HG03196 (cell line): ENCODE results near the gene ZGRF1.
"Not testable (repeated sequence)": the region's sequence is repeated elsewhere in the genome, so short reads cannot be mapped to it uniquely, and the experiment has no call there.

ENCODE experiments used
- ATAC-seq: cut with Tn5 transposase; IDR thresholded peaks from one replicate; pipeline ENCODE4 v1.9.1; 2021; ENCODE audit not compliant: unreplicated experiment

ZGRF1 gene

GRCh38 chr4:112562254-112562879, 74.3 kb downstream of the ZGRF1 start:
- no peak for ATAC-seq

GRCh38 chr4:112560084-112560483, 76.6 kb downstream of the ZGRF1 start:
- ATAC-seq = no peak

DNA sequence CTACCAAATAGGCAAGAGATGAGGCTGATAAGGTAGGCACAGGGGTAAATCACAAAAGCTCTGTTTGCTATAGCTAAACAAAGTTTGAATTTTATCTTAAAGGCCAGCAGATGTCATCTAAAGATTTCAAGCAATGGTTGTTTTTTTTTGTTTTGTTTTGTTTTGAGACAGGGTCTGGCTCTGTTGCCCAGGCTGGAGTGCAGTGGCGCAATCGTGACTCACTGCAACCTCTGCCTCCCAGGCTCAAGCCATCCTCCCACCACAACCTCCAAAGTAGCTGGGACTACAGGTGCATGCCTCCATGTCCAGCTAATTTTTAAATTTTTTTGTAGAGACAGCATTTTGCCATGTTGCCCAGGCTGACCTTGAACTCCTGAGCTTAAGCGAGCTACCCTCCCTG, 77.7 kb downstream of the ZGRF1 start:
- ATAC-seq = no peak

DNA sequence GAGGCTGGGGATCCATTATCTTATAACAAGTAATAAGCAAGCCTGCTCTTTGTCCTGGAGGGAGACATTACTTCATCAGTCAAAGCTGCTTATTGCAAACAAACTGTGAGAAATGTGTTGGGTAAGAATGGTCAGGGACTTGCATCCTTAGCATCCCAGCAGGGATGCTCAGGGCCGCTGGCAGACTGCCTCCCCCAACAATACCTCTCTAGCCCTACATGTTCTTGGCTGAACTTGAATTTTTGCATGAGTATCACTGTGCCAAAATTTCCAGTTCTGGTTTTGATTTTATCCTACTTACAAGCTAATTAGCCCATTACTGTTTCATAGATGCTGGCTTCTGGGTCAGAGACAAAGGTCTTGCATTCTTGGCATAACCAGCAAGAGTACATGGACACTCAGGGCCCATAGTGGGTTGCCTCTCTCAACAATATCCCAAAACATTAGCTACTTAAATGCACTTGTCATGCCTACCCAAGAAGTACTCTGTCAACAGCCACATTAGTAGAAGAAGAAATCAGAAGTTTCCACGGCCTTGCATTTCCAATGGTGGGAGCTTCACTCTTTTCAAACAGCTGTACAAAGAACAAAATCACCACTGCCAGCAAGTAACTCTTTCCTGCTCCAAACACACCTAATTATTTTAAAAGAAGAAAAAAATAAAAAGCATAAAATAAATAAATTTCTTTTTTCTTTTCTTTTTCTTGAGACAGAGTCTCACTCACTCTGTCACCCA, 78.9 kb downstream of the ZGRF1 start:
- ATAC-seq = no peak

DNA sequence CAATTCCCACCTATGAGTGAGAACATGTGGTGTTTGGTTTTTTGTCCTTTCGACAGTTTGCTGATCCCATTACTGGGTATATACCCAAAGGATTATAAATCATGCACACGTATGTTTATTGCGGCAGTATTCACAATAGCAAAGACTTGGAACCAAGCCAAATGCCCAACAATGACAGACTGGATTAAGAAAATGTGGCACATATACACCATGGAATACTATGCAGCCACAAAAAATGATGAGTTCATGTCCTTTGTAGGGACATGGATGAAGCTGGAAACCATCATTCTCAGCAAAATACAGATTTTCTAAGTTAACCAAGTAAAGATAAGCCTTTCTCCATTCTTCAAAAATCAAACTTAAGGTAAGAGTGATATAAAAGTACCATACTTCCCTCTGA, 82.4 kb downstream of the ZGRF1 start:
- not testable (repeated sequence) for ATAC-seq

- no peak for ATAC-seq
Measured at GRCh38 chr4:112552668-112553067, 84.0 kb downstream of the ZGRF1 start.

- ATAC-seq = no peak
Measured at GRCh38 chr4:112550728-112551127, 86.0 kb downstream of the ZGRF1 start.

- ATAC-seq = no peak
Measured at GRCh38 chr4:112546476-112546875, 90.2 kb downstream of the ZGRF1 start.

GRCh38 chr4:112545346-112545745, 91.4 kb downstream of the ZGRF1 start:
- ATAC-seq = no peak

DNA sequence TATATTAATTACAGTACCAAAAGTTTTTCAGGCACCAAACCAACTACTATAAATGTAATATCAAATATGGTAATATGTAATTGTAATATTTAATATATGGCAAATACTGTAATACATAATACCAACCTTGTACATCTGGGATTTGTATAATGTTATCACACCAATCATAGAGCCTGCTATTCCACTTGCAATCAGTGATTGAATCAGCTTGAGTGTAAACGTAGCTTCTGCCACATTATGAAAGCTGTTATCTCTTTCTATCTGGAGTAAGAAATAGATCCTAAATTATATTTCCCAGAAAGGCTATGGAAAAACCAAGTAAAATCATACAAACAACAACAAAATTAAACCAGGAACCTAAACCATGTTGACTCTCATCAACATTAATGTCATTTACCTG, 96.0 kb downstream of the ZGRF1 start:
- no peak for ATAC-seq

DNA sequence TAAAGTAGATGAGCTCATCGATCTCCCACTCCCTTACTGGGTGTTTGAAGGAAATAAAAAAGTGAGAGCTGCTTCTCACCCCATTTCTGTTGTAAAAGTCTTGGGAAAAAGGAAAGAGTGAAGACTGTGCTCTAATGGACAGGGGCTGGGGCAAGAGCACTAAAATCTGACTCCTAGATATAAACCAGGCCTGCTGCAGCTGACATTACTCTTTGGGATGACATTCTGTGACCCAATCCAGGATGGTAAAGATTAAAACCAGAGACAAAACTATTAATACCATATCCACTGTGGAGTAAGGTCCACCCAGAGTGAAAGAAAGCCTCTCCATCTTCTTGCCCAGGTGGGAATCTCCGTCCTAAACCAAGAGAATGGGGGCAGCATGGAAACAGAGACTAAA, 100.6 kb downstream of the ZGRF1 start:
- no peak for ATAC-seq

DNA sequence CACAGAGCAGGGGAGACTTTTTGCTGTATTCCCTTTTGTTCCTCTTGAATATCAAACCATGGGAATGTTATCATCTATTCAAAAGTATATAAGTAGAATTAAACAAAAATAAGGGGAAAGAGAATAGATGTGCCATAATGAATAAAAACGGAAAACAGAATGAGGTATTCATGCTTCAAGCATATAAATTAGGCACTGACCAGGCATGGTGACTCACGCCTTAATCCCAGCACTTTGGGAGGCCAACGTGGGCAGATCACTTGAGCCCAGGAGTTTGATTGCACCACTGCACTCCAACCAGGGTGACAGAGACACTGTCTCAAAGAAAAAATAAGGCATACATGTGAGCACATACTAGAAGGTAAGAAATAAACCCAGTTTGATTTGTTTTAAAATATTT, 104.4 kb downstream of the ZGRF1 start:
- ATAC-seq = no peak

DNA sequence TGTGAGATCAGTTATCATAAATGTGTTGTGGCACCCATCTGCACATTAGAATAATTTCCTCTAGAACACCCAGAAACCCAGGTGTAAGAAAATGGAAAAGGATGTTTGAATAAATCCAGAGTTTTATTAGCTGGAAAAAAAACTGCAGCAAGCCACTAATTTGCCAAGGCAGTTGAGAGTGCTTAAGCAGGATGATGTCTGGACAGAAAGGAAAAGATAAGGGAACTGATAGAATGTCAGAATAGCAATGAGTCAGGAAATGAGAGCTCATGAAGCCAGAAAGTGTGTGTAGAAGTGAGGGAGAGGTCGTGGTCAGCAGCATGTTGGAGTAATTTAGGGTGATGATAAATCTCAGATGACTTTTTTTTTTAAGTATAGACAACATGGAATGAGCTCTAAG, 105.6 kb downstream of the ZGRF1 start:
- ATAC-seq = no peak

GRCh38 chr4:112526061-112526460, 110.6 kb downstream of the ZGRF1 start:
- ATAC-seq = no peak

DNA sequence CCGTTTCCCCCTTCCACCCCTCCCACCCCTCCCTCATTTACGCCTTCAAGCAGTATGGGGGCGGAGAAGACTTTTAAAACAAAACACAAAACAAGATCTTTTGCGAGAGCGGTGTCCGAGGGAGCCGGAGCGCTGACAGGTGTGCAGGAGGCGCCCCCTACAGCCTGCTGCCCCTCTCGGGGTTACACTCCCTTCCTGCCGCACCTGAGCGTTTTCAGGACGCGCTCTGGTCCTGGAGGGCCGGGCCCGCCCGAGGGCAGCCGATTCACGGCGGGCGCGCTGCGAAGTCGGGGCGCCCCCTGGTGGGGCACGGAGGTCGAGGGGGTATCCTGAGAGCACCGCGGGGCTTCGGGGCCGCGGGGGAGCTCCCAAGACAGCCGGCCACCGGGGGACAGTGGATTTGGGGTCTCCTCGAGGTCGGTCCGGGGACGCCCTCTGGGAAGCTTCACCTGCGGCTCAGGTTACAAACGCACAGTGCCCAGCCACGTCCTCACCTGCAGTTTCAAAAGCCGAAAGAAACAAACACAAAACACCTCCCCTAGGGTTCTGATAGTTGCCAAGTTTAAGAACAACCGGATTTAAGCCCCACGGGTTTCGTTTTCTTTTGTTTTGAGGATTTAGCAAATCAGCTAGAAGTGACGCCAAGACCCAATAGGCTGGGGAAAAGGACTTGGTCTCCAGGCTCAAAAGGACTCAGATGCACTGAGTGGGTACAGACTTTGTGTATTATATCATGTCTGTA, 112.8 kb downstream of the ZGRF1 start:
- ATAC-seq = peak; percentile 82

GRCh38 chr4:112523008-112523721, 113.5 kb downstream of the ZGRF1 start:
- ATAC-seq = peak; percentile 38

DNA sequence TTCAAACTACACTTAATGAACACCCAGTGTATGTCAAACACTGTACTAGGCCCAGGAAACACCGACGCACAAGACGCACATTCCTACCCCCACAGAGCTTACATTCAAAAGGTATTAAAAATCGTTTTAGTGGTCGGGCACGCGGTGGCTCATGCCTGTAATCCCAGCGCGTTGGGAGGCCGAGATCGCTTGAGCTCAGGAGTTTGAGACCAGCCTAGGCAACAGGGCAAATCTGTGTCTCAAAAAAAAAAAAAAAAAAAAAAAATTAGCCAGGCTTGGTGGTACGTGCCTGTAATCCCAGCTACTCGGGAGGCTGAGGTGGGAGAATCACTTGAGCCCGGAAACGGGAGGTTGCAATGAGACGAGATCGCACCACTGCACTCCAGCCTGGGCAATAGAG, 114.3 kb downstream of the ZGRF1 start:
- ATAC-seq = not testable (repeated sequence)

GRCh38 chr4:112521123-112522023, 115.3 kb downstream of the ZGRF1 start:
- ATAC-seq = no peak

DNA sequence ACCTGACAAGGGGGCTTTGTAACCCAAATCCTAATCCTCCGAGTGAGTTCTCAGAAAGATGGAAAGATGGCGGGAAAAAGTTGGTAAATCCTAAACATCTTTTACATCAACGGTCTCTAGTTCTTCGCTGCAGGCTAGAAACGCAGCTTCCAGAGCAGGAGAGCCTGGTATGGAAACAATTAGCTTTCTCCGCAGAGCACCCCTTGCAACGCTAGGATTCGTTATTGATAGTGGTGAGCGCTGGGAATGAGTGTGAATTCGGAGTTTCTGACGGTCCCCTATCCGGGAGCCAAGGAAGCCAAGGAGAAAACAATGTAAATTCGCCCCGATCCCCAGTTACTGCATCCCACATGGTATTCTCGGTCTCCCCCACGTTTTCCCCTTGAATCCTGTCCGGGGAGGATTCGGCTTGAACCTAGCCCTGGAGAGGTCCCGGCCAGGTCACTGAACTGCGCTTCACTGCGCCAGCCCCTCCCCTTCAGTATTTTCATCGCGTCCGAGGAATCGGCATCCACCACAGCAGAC, 116.0 kb downstream of the ZGRF1 start:
- ATAC-seq = no peak
